ENCODE measurements around the gene TBC1D9. TPM values are rescaled to one million over a fixed set of nuclear protein-coding genes. Genes with fewer than 3 reads are reported as not detected.

Gene TBC1D9
- polyA plus RNA-seq, 4 donors = 54.8 to 71.0 (median 67.1) TPM

DNA sequence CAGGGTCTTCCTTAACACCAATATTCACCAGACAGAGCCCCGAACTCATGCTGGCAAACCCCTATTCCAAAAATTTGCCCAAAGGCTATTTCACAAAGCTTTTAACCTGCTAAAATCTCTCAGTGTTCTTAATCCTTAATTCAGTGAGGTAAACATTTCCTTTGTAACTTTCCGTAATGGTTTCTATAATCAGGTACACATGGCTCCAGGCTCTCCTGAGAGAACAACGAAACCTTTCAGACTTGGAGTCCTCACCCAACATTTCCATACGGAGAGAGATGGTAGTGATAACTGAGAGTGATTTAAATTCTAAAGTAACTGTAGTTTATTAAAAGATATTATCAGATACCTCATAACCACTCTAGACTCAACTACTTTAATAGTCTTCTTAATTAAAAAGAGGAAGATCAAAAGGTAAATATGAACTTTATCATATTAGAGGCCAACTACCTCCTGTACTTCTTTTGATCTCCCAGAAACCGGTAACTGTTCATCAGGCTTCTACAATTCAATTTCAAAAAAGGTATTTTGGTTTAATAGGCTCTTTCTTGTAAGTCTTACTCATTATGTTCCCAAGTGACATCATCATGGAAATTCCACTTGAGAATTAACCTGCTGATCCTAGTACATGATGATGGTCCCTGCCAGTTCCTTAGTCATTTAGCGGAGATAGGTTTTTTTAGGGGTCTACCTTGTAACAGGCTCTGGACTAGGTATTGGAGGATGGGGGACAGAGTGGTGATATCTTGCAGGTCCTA is 96.1 kb downstream of the TBC1D9 start:
- peak in 1 of 4 donors; percentile 22 for DNase-seq (ENCODE audit: low read depth in 4 of 4, low spot score in 3 of 4)

DNA sequence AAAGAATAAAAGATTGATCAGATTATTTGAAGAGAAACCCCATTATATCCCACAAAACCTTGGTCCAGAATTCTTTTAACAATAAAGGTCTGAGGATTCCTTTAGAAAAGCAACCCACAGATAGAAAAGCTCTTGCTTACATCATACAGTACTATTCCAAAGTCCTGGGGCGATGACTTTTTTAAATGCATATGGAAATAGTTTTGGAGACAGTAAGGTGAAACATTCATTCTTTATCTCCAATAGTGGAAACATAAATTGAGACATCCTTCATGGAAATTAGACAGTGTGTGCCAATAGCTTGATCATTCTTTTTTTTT is 101.7 kb downstream of the TBC1D9 start:
- DNase-seq (ENCODE audit: low read depth in 4 of 4, low spot score in 3 of 4) = no peak

DNA sequence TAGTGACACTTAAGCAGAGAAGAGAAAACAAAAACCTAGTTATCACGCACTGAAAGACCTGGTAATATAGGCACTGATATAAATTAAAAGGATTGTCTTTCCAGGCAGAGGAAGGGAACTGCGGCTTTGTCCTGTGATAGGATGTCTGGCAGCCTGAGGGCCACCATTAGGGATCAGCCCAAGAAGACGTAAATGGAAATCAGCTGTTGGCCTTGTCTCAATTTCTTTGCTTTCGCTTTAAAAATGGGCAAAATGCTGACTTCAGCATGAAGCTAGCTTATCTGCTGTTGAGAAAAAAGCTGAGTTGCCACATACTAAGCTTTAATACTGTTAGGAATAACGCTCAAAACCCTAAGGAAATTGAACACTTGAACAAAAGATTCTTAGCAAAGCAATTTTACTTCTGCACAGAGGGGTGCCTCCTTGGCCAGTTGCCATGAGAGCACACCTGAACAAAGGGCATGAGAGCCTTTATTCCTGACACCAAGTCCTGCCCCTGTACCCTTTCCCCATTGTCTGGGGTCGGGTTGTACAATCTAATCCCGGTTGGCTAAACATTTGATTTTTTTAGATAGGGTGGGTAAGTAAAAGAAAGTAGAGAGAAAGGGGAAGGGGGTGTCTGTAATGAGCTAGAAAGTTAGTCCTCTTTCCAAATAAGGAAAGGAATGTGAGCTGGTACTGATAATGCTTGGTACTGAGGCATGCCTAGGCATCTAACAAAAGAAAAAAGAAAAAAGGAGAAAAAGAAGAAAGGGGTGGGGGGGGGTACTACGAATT is 102.3 kb downstream of the TBC1D9 start:
- no peak for DNase-seq (ENCODE audit: low read depth in 4 of 4, low spot score in 3 of 4)

DNA sequence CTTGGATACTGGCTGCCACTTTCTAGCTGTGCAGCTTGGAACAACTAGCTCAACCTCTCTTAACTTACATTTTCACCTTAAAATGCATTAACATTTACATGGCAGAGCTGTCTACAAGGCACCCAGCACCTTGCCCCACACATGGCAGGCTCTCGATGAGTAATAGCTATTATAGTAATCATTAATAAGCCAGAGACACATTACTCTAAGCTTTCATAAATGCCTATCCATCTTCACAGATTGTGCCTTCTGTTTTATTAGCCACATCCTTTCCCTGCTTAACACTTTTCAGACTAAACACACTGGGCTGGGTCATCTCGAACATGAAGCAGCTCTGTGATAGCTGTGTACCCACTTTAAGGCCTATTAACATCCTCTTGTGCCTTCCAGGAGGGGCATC is 103.6 kb downstream of the TBC1D9 start:
- no peak for DNase-seq (ENCODE audit: low read depth in 4 of 4, low spot score in 3 of 4)

DNA sequence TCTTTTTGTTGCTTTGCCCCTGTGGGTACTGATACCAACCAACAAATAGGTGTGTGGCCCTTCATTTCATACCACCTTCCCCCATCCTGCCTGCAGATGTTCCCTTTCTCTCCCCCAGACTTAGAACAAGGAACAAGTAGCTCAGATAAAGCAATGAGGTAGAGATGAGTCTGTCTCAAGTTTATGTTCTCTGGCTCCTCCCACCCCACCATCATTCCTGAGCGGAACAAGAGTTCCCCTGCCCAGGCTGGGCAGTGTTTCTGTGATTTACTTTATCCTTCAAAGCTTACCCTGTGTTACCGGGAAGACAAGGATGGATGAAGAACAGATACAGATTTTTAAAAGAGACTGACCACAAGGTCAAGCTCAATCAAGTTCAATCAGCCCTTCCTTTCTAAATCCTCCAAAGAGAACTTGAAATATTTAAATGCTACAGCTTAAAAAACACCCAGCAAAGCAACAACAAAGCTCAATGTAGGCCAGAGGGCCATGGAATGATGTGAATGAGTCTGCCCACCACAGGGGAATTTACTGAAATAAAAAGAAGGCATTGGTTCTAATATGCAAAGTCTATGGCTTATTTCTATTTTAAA is 107.4 kb downstream of the TBC1D9 start:
- no peak for DNase-seq (ENCODE audit: low read depth in 4 of 4, low spot score in 3 of 4)

DNA sequence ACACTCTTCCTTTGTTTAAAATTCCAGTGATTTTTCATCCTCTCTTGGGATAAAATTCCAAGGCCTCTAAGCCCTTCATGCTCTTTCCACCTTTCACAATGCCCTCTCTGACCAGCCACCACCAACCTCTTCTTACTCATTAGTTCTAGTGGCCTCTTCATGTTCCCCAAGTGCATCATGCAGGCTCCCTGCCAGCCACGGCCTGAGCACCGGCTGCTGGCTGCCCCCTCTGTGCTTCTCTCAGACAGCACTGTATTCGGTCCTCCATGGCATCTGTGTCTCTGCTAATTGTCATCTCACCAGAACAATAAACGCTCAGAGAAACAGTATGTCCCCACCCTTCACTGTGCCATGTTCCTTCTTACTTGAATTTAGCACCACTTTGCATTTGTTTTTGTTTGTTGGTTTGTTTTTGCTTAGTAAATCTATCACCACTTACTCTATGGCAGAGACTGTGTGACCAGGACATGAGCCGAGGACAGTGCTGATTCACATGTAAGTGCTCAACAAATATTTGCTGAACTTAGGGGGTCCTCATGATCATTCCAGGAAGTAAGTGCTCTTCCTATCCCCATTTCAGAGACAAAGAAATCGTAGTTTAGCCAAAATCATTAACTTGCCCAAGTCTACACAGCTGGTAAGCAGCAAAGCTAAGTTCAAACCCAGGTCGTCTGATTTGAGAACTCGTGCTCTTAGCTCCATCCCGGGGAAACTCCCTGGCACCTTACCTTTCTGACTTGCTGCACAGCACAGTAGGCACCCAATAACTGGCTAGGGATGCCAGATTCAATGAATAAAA is 110.4 kb downstream of the TBC1D9 start:
- no peak for DNase-seq (ENCODE audit: low read depth in 4 of 4, low spot score in 3 of 4)

DNA sequence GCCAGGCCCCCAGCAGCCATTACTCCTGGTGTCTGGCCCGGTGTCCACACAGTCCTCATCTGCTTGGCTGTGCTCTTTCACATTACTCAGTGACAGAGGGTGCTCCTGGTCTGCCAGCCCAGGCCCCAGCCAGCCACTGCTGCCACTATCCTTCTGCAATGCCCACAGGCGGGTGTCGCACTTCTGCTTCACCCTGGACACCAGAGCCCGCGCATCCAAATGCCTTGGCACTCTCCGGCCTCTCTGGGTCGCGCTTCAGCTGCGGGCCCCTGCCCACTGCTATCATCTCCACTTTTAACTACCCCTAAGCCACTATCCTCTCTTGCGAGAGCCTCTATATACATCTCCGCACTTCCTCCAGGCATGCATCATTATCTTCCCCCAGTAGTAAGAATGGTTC is 111.0 kb downstream of the TBC1D9 start:
- no peak for DNase-seq (ENCODE audit: low read depth in 4 of 4, low spot score in 3 of 4)

DNA sequence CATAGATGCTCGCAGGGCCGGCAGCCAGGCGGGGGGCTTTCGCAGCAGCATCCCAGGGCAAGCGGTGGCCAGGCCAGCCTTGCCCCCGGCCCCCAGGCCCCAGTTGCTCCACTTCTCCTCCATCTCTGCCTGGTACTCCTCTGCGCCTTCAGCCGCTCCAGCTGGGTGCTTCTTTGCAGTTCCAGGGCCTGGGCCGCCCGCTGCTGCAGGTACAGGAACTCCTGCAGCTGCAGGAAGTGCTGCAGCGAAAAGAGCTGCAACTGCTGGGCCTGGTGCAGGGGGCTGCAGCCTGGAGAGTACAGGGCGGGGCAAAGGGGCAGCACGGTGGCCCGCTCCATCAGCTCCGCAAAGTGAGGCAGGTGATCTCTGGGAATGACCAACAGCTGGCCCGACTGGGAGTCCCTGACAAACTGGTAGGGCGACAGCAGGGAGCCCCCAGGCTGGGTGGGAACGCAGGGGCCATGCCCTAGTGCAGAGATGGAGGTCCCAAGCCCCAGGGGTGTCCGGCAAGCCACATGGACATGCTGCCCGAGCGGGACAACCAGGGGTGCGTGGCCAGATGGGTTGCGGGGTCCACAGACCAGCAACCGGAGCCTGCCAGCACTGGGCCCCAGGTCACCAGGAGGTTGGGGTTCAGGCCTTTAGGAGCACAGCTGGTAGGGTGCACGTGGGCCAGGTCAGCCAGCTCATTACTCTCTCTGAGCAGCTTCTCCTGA is 111.6 kb downstream of the TBC1D9 start:
- no peak for DNase-seq (ENCODE audit: low read depth in 4 of 4, low spot score in 3 of 4)

DNA sequence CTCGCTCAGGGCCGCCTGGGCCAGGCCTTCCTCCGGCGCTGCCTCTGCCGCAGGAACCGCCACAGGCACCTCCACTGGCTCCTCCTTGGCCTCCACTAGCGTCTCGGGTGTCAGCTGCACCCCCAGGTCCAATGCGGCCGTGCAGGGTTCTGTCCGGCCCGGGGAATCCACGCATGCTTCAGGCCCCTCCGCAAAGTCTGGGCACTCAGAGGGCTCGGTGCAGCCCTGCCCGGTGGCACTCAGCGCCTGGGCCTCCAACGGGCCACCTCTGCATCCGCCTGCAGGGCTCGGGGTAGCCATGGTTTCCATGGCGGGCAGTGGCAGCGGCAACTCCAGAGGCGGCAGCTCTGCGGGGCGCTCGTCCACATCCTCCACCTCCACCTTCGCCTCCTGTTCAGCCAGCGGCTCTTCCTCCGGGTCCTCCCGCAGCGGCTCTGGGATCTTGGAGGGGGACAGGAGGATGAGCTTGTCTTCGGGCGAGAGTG is 112.6 kb downstream of the TBC1D9 start:
- no peak for DNase-seq (ENCODE audit: low read depth in 4 of 4, low spot score in 3 of 4)

DNA sequence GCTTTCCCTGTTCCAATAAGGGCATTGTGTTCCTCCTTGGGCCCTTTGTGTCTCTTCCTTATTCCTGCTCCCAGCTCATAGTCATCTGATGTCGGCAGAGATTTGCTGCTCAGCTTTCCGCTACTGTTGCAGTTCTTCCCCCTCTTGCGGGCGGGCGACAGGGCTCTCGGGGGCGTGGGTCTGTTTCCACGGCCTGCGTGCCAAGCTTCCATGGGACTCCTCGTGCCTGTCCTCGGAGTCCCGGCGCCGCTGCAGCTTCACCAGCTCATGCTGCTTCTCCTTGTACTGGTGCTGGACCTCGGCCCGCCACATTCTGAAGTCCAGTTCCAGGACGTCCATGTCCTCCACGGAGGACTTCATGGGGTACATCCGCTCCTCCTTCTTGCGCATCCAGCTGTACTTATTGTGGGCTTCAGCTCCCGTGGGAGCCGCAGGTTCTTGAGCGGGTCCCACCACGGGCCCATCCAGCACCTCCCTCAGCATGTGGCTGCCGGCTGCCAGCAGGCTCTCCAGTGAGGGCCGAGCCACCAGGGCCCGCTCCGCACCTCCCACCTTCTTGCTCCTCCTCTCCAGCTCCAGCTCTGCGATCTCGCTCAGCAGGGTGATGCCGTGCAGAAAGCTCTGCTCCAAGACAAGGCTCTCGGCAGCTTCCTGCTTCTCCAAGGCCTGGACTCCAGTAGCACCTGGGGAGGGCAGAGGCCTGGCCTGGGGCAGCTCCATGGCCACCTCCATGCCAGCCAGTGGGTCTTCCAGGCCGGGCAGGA is 113.3 kb downstream of the TBC1D9 start:
- DNase-seq (ENCODE audit: low read depth in 4 of 4, low spot score in 3 of 4) = no peak

DNA sequence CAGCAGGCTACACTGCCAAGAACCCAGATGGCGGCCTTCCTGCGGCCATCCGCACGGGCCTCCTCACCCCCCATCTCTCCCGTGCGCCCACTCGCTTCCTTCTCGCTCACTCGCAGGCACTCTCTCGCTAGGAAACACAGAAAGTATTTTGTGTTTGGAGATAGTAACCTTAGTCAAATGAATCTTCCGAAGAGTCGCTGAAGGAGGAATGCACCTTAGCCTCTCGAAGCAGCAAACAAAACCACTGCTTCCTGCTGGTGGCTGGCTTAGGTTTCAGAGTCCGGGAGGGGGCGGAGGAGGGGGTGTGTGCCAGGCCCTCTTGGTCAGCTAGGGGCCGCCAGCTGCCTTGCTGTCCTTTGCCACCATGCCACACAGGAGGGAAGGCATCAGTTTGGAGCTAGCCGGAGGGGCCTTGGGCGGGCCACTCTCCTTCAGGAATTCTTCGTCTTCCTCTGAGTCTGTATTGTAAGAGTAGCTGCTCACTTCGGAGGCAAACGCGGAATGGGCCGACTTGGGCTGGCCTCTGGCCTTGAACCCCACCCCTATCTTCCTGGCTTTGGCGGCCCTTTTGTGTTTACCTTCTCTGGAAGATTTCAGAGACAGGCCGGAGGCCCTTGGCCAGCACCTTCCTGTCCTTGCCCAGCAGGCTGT is 114.3 kb downstream of the TBC1D9 start:
- no peak for DNase-seq (ENCODE audit: low read depth in 4 of 4, low spot score in 3 of 4)

DNA sequence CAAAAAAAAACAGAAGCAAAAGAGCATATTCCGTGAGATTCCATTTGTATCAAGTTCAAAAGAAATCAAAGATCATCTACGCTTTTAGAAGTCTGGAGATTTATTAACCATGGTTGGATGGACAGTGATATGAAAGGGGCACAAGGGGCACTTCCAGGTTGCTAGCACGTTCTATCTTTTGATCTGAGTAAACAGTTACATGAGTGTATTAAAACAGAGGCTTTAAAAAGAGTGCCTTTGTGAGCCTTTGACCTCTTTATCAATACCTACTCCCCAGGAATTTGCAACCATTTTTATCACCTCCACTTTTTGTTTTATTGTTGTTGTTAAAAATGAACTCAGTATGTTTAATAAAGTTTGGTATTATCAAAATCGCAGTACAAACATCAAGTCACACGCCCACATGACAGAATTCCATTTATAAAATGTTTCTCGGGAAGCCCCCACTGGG is 115.1 kb downstream of the TBC1D9 start:
- no peak for DNase-seq (ENCODE audit: low read depth in 4 of 4, low spot score in 3 of 4)

DNA sequence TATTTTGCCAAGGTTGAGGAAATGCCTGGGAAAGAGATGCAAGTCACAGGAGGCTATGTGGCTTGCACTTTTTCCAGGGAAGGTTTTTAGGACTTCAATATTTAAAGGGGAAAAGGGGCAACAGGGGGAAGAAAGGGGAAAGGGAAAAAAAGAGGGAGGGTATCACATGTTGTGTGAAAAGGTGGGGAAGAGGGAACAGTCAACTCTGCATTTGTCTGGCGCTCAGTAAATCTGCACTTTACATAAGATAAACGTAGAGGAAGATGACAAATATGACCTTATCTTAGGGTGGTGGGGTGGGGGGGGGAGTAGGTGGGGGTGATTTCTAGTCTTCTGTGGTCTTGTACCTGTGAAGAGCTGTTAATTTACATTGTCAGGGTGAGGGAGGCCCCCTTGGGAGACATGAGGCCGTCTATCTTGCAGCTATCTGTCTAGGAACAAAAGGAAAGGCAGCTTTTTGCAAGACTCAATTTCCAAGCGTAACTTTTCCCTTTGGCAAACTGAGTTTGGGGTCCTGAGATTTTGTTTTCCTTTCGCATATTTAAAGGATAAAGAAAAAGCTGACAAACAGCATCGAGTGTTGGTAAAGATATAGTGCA is 115.9 kb downstream of the TBC1D9 start:
- DNase-seq (ENCODE audit: low read depth in 4 of 4, low spot score in 3 of 4) = no peak

DNA sequence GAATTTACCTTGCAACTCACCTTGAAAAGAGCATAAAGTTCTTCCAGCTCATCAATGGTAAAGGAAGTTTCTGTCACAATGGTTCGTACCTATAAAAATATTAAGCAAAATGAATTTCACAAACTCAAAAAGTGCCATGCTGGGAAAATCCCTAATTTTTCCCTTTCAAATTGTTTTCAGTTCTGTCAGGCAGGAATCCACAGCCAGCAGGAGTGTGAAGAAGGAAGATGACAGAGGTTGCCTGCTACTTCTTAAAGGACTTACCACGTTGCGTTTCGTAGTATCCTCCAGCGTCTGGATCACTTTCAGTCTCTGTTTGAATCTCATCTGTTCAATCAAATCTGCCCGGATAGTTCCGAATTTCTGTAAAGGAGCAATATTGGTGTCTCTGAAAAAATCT is 117.1 kb downstream of the TBC1D9 start:
- DNase-seq (ENCODE audit: low read depth in 4 of 4, low spot score in 3 of 4) = no peak

DNA sequence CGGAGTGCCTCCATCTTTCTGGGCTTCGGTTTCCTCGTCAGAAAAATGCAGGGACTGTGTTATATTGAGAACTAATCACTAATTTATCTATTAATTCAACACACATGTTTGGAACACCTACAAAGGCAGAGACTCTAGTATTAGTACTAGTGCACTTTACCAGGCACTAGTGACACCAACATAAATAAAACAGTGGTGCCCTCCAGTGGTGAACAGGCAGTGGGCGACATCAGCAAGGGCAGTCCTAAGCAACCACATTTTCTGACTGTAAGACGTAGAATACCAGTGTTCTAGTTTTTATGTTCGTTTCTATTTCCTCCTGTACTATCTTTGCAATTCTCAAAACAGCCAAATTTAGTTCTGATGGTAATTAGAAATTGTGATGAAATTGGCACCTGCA is 118.3 kb downstream of the TBC1D9 start:
- DNase-seq (ENCODE audit: low read depth in 4 of 4, low spot score in 3 of 4) = no peak

DNA sequence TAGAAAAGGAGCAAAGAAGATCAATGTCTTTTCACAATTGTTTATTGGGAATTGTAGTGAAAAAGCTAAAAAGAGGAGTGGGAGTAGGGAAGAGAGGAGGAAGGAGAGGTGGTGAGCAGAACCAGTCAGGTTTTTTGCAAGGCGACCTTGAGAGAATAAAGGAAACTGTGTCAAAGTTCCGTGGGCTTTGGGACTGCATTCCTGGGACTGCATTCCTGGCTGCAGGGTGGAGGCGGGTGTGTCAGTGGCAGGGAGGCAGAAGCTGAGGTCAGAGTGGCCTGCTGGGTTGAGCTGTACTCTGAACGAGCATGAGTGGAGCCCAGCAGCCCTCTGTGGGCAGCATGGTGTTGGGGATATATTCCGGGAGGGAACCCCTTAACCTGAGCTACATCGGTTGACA is 120.6 kb downstream of the TBC1D9 start:
- peak in 1 of 4 donors; percentile 40 for DNase-seq (ENCODE audit: low read depth in 4 of 4, low spot score in 3 of 4)

DNA sequence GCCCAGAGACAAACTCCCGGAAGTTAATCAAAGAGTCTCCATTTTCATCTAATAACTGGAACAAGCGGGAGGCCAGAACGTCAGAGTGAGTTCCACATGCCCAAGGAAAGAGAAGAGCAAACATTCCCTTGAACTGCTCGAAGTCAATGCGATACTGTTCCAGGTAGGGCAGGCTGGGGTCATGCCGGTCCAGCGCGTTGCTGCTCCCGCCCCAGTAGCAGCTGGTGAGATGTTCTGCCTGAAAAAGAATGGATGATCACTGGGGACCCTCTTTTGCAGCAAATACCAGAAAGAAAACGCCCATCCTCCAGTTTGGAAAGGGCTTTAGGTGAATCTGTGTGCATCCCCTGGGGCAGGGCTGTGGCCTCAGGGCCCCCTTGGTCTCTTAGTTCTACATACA is 122.2 kb downstream of the TBC1D9 start:
- DNase-seq (ENCODE audit: low read depth in 4 of 4, low spot score in 3 of 4) = no peak

DNA sequence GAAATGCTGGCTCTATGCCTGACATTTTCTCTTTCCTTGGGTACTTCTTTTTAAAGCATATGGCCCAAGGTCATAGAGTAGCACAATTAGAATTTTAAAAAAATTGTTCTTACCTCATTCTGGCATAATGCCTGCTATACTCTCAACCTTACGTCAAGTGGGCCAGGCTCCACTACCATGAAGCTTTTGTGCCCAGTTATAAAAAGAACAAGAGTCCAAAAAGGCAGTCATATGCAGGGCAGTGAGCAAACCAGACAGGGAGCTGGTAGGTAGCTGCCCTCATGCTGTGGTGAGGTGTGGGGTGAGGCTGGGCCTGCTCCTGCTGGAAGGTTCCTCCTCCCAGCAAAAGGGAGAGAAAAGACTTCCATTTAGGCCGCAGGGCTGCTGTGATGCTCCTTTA is 123.1 kb downstream of the TBC1D9 start:
- no peak for DNase-seq (ENCODE audit: low read depth in 4 of 4, low spot score in 3 of 4)

DNA sequence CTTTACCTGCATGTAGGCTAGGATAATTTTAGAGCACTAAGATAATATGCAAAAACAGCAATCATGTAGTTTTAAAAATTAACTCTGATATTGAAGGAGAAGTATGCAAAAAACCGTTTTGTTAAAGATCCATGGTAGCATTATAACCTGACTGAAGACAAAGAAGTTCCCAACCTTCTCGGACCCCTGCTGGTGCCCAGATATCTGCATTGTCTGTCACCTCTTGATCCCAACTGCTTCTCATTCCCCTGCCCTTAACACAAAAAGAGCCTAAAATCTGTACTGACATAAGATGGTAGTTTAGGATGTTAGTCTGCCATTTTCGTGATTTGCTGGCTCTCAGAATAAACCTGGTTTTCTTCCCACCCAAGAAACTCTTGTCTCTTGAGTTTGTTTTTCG is 125.9 kb downstream of the TBC1D9 start:
- no peak for DNase-seq (ENCODE audit: low read depth in 4 of 4, low spot score in 3 of 4)

All from right renal pelvis (tissue), 4 donors.